ENCODE results near the gene EPS8L1.

DNA sequence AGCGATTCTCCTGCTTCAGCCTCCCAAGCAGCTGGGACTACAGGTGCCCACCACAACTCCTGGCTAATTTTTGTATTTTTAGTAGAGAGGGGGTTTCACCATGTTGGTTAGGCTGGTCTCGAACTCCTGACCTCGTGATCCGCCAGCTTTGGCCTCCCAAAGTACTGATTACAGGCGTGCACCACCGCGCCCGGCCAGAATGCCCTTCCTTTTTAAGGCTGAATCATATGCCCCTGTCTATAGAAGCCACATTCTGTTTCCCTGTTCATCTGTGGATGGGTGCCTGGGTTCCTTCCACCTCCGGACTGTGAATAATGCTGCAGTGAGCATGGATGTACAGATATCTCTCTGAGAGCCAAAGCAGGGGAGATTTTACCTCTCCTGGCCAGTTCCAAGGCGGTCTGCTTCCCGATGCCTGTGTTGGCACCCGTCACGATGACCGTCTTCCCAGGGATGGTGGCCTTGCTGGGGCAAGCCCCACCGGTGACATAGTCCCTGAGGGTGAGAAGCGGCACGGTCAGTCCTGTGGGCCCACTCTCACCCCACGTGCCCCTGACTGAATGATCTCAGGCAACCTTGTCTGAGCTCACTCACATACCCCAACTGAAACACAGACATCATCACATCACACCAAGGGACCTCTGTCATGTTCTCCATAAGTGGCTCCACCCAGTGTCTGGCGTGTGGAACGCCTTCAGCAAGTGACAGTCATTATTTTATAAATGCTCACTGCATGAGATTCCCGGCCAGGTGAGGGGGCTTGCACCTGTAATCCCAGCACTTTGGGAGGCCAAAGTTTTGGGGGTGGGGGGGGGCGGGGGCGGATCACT lies 16.7 kb upstream of the EPS8L1 start:
- TF ChIP-seq, protein P1, sequence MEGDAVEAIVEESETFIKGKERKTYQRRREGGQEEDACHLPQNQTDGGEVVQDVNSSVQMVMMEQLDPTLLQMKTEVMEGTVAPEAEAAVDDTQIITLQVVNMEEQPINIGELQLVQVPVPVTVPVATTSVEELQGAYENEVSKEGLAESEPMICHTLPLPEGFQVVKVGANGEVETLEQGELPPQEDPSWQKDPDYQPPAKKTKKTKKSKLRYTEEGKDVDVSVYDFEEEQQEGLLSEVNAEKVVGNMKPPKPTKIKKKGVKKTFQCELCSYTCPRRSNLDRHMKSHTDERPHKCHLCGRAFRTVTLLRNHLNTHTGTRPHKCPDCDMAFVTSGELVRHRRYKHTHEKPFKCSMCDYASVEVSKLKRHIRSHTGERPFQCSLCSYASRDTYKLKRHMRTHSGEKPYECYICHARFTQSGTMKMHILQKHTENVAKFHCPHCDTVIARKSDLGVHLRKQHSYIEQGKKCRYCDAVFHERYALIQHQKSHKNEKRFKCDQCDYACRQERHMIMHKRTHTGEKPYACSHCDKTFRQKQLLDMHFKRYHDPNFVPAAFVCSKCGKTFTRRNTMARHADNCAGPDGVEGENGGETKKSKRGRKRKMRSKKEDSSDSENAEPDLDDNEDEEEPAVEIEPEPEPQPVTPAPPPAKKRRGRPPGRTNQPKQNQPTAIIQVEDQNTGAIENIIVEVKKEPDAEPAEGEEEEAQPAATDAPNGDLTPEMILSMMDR (IDR thresholded peaks at IDR 0.05; ENCODE audit: poor library complexity, severe bottlenecking), result no peak
- TF ChIP-seq RAD21 (conservative IDR thresholded peaks at IDR 0.05), result no peak
- no peak for TF ChIP-seq POLR2AphosphoS5 (IDR thresholded peaks at IDR 0.05)
- TF ChIP-seq SMC3 (conservative IDR thresholded peaks at IDR 0.05; ENCODE audit: poor library complexity), result no peak
- TF ChIP-seq, protein P2, sequence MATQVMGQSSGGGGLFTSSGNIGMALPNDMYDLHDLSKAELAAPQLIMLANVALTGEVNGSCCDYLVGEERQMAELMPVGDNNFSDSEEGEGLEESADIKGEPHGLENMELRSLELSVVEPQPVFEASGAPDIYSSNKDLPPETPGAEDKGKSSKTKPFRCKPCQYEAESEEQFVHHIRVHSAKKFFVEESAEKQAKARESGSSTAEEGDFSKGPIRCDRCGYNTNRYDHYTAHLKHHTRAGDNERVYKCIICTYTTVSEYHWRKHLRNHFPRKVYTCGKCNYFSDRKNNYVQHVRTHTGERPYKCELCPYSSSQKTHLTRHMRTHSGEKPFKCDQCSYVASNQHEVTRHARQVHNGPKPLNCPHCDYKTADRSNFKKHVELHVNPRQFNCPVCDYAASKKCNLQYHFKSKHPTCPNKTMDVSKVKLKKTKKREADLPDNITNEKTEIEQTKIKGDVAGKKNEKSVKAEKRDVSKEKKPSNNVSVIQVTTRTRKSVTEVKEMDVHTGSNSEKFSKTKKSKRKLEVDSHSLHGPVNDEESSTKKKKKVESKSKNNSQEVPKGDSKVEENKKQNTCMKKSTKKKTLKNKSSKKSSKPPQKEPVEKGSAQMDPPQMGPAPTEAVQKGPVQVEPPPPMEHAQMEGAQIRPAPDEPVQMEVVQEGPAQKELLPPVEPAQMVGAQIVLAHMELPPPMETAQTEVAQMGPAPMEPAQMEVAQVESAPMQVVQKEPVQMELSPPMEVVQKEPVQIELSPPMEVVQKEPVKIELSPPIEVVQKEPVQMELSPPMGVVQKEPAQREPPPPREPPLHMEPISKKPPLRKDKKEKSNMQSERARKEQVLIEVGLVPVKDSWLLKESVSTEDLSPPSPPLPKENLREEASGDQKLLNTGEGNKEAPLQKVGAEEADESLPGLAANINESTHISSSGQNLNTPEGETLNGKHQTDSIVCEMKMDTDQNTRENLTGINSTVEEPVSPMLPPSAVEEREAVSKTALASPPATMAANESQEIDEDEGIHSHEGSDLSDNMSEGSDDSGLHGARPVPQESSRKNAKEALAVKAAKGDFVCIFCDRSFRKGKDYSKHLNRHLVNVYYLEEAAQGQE (IDR thresholded peaks at IDR 0.05; ENCODE audit: borderline replicate concordance), result no peak
- TF ChIP-seq EZH2 (IDR thresholded peaks at IDR 0.05; ENCODE audit: borderline replicate concordance, insufficient read depth, low read length, poor library complexity, severe bottlenecking), result no peak
- TF ChIP-seq EP300 (conservative IDR thresholded peaks at IDR 0.05; ENCODE audit: poor library complexity, severe bottlenecking), result no peak
